Mesenchymal stem cell (in vitro differentiated cells and primary cell): ENCODE results near the gene MIF.
"Not testable (repeated sequence)": the region's sequence is repeated elsewhere in the genome, so short reads cannot be mapped to it uniquely, and the experiment has no call there.

Experiments used
- DNase-seq: peaks from one replicate; pipeline ENCODE4 v3.0.0-alpha.2; 2013
- H2AFZ ChIP-seq: one replicate; pipeline ENCODE4 v1.6.1; 2013; ENCODE audit warnings: low read depth, mild to moderate bottlenecking, control low read depth, inconsistent platforms, low read length, moderate library complexity
- H2AK5ac ChIP-seq: 2 replicates; pipeline ENCODE4 v1.6.1; 2013; ENCODE audit warnings: low read length, moderate library complexity, mild to moderate bottlenecking, inconsistent platforms; ENCODE audit not compliant: severe bottlenecking
- H2BK120ac ChIP-seq: one replicate; pipeline ENCODE4 v1.6.1; 2013; ENCODE audit warnings: low read depth, mild to moderate bottlenecking, inconsistent platforms, low read length, moderate library complexity
- H2BK12ac ChIP-seq, 2 experiments: one replicate each; pipeline ENCODE4 v1.6.1; 2013; ENCODE audit warnings: inconsistent platforms in 2 of 2, low read length in 2 of 2, mild to moderate bottlenecking in 2 of 2, moderate library complexity in 2 of 2, control low read depth in 1 of 2
- H2BK15ac ChIP-seq: one replicate; pipeline ENCODE4 v1.6.1; 2013; ENCODE audit warnings: mild to moderate bottlenecking, low read depth, inconsistent platforms; ENCODE audit not compliant: poor library complexity, severe bottlenecking
- H2BK5ac ChIP-seq: 2 replicates; pipeline ENCODE4 v1.6.1; 2013; ENCODE audit warnings: low read depth, mild to moderate bottlenecking, low read length, control low read depth, inconsistent platforms; ENCODE audit not compliant: poor library complexity, severe bottlenecking
- H3K14ac ChIP-seq, 2 experiments: one replicate each; pipeline ENCODE4 v1.6.1; 2013; ENCODE audit warnings: inconsistent platforms in 2 of 2, low read length in 2 of 2, control low read depth in 1 of 2, mild to moderate bottlenecking in 1 of 2, moderate library complexity in 1 of 2
- H3K18ac ChIP-seq, 2 experiments: one replicate each; pipeline ENCODE4 v1.6.1; 2013; ENCODE audit warnings: inconsistent platforms in 2 of 2, low read length in 2 of 2, control low read depth in 1 of 2, low read depth in 1 of 2, mild to moderate bottlenecking in 1 of 2
- H3K23ac ChIP-seq, 2 experiments: one replicate each; pipeline ENCODE4 v1.6.1; 2013; ENCODE audit warnings: inconsistent platforms in 2 of 2, low read length in 2 of 2, mild to moderate bottlenecking in 2 of 2, moderate library complexity in 2 of 2, control low read depth in 1 of 2
- H3K27ac ChIP-seq: 2 replicates; pipeline ENCODE4 v1.5.1; 2013; ENCODE audit warnings: mild to moderate bottlenecking, moderate library complexity, low read length, control low read depth, inconsistent platforms; ENCODE audit not compliant: poor library complexity, severe bottlenecking
- H3K27me3 ChIP-seq, 2 experiments: 2 replicates each; pipeline versions ENCODE4 v1.6.1 to v1.7.0; 2013; ENCODE audit warnings: low read length in 2 of 2, mild to moderate bottlenecking in 2 of 2, moderate library complexity in 2 of 2, control low read depth in 1 of 2, inconsistent platforms in 1 of 2; ENCODE audit not compliant: control insufficient read depth in 1 of 2, insufficient read depth in 1 of 2
- H3K36me3 ChIP-seq, 2 experiments: 2 replicates each; pipeline versions ENCODE4 v1.6.1 to v1.7.0; 2013; ENCODE audit warnings: low read length in 2 of 2, control low read depth in 1 of 2, inconsistent platforms in 1 of 2, low read depth in 1 of 2, mild to moderate bottlenecking in 1 of 2; ENCODE audit not compliant: insufficient read depth in 2 of 2, control insufficient read depth in 1 of 2
- H3K4ac ChIP-seq, 2 experiments: one replicate each; pipeline ENCODE4 v1.6.1; 2013; ENCODE audit warnings: inconsistent platforms in 2 of 2, low read length in 2 of 2, mild to moderate bottlenecking in 2 of 2, moderate library complexity in 2 of 2, control low read depth in 1 of 2, low read depth in 1 of 2
- H3K4me1 ChIP-seq: 2 replicates; pipeline ENCODE4 v1.6.1; 2013; ENCODE audit warnings: low read depth, low read length, control low read depth; ENCODE audit not compliant: control insufficient read depth, insufficient read depth
- H3K4me2 ChIP-seq: 2 replicates; pipeline ENCODE4 v1.6.1; 2013; ENCODE audit warnings: low read length, mild to moderate bottlenecking, inconsistent platforms; ENCODE audit not compliant: poor library complexity, severe bottlenecking
- H3K4me3 ChIP-seq, 2 experiments: 2 replicates each; pipeline versions ENCODE4 v1.5.1 to v1.7.0; 2013; ENCODE audit warnings: low read length in 2 of 2, mild to moderate bottlenecking in 2 of 2, control low read depth in 1 of 2, low read depth in 1 of 2; ENCODE audit not compliant: insufficient read depth in 1 of 2
- H3K79me1 ChIP-seq: replicated peaks from 2 replicates; pipeline ENCODE4 v1.6.1; 2013; ENCODE audit warnings: mild to moderate bottlenecking, control low read depth, low read length, inconsistent platforms; ENCODE audit not compliant: poor library complexity, severe bottlenecking
- H3K9ac ChIP-seq: 2 replicates; pipeline ENCODE4 v1.7.0; 2013; ENCODE audit warnings: mild to moderate bottlenecking, low read length, moderate library complexity
- H3K9me3 ChIP-seq: 2 replicates; pipeline ENCODE4 v1.7.0; 2013; ENCODE audit warnings: mild to moderate bottlenecking, low read length; ENCODE audit not compliant: control insufficient read depth
- H4K8ac ChIP-seq: one replicate; pipeline ENCODE4 v1.6.1; 2013; ENCODE audit warnings: inconsistent platforms, mild to moderate bottlenecking, low read length, moderate library complexity
- H4K91ac ChIP-seq: one replicate; pipeline ENCODE4 v1.6.1; 2013; ENCODE audit warnings: mild to moderate bottlenecking, low read length, inconsistent platforms
- whole genome bisulfite sequencing: methylation state at CpG from one replicate; pipeline ENCODE4 v1.1.7; 2013; ENCODE audit warnings: mixed read lengths; 5-methylcytosine and 5-hydroxymethylcytosine counted together

The MIF gene

GRCh38 chr22:23921586-23922201 lies 27.5 kb downstream of the MIF start:
- H3K36me3 ChIP-seq, H2BK120ac ChIP-seq, H3K18ac ChIP-seq, H3K27me3 ChIP-seq, H2BK15ac ChIP-seq, H3K4ac ChIP-seq, H4K8ac ChIP-seq, H3K4me3 ChIP-seq, H2AK5ac ChIP-seq, H3K9ac ChIP-seq, H3K4me2 ChIP-seq, H2AFZ ChIP-seq, H3K27ac ChIP-seq, H3K14ac ChIP-seq, H2BK5ac ChIP-seq, H3K4me1 ChIP-seq, H4K91ac ChIP-seq, H3K79me1 ChIP-seq, H2BK12ac ChIP-seq, H3K23ac ChIP-seq: not testable (repeated sequence)
- 64% methylated on average over 13 of the region's 13 CpGs for WGBS
- DNase-seq = peak; percentile 79
- peaks cover 13% of the 10 kb centered on the region for H3K9me3 ChIP-seq

DNA sequence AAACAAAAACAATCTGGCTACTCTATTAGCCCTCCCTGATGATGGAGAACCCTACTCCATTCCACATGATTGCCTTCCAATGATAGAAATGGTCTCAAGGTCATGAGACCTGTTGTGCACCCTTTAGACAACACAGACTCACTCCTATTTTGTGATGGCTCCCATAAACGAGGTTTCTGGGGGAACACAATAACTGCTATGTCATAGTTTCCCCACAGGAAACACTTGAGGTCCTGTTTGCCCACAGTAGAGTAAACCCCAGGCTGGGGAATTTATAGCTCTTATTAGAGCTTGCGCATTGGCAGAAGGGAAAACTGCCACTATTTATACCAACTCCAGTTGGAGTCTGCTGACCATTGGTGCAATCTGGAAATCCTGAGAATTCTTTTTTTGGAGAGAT lies 28.7 kb downstream of the MIF start:
- no peak for DNase-seq
- Histone ChIP-seq H2AK5ac (no peak overlapping the region), H3K4me1 (peaks cover 2% of the 10 kb centered on the region), H3K9ac (no peak overlapping the region), H3K27me3 (no peaks in the 10 kb centered on the region), H4K8ac (no peak overlapping the region), H2BK12ac (no peak overlapping the region), H3K14ac (no peak overlapping the region), H3K36me3 (peaks cover 0 to 9% of the 10 kb centered on the region in 2 experiments), H3K9me3 (peaks cover 13% of the 10 kb centered on the region), H4K91ac (no peak overlapping the region), H3K4me3 (no peak overlapping the region), H2AFZ (no peak overlapping the region), H3K4ac (no peak overlapping the region), H3K23ac (no peak overlapping the region), H2BK120ac (no peak overlapping the region), H3K27ac (no peak overlapping the region), H3K18ac (no peak overlapping the region), H3K79me1 (peaks cover 2% of the 10 kb centered on the region), H2BK5ac (no peak overlapping the region), H2BK15ac (no peak overlapping the region), H3K4me2 (no peak overlapping the region)
- 86% methylated on average over 2 of the region's 2 CpGs for WGBS

DNA sequence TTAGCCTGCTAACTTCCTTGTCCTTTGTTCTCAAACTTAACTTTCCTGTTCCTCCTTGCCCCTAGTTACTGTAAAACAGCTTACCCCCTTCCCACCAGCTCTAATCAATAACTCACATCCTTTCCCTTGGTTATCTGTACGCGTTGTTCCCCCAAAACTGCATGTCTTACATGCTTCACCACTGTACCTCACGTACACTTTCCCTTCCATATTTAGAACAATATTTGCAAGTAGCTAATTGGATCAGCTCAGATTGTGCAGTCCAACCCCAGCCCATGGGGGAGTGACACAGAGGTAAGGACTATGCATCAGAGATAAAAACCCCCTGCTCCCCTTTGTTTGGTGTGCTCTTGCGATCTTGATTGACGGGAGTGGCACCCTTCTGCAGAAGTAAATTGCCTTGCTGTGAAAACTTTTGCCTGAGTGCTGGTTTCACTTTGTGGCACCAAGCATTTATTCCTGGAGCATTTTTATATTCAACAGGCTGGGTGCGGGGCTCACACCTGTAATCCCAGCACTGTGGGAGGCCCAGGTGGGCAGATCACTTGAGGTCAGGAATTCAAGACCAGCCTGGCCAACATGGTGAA lies 30.9 kb downstream of the MIF start:
- H3K4ac ChIP-seq = no peak overlapping the region
- H4K91ac ChIP-seq = no peak overlapping the region
- no peak overlapping the region for H3K4me3 ChIP-seq
- no peak overlapping the region for H3K9ac ChIP-seq
- H3K27ac ChIP-seq = no peak overlapping the region
- H2BK5ac ChIP-seq = no peak overlapping the region
- H3K4me2 ChIP-seq = no peak overlapping the region
- H2AFZ ChIP-seq = no peak overlapping the region
- H2BK15ac ChIP-seq = no peak overlapping the region
- no peak overlapping the region for H3K18ac ChIP-seq
- no peak overlapping the region for H3K14ac ChIP-seq
- peaks cover 13% of the 10 kb centered on the region for H3K9me3 ChIP-seq
- peaks cover 0 to 9% of the 10 kb centered on the region in 2 experiments for H3K36me3 ChIP-seq
- peaks cover 4% of the 10 kb centered on the region for H3K79me1 ChIP-seq
- no peaks in the 10 kb centered on the region for H3K4me1 ChIP-seq
- no peak overlapping the region for H2BK12ac ChIP-seq
- H2AK5ac ChIP-seq = no peak overlapping the region
- H3K23ac ChIP-seq = no peak overlapping the region
- no peak overlapping the region for H4K8ac ChIP-seq
- DNase-seq = no peak
- WGBS = 94% methylated on average over 5 of the region's 6 CpGs
- H2BK120ac ChIP-seq = no peak overlapping the region
- H3K27me3 ChIP-seq = no peaks in the 10 kb centered on the region

GRCh38 chr22:23926561-23926960 lies 32.4 kb downstream of the MIF start:
- no peak overlapping the region for H2BK120ac ChIP-seq
- no peak overlapping the region for H4K91ac ChIP-seq
- no peak overlapping the region for H2AFZ ChIP-seq
- H3K4ac ChIP-seq = no peak overlapping the region
- H2BK12ac ChIP-seq = no peak overlapping the region
- H2BK15ac ChIP-seq = no peak overlapping the region
- no peaks in the 10 kb centered on the region for H3K27me3 ChIP-seq
- no peak overlapping the region for H3K4me3 ChIP-seq
- H3K18ac ChIP-seq = no peak overlapping the region
- H2AK5ac ChIP-seq = no peak overlapping the region
- no peak overlapping the region for H3K27ac ChIP-seq
- H3K79me1 ChIP-seq = peaks cover 4% of the 10 kb centered on the region
- WGBS = 77% methylated on average over 14 of the region's 14 CpGs
- no peak overlapping the region for H3K4me2 ChIP-seq
- no peak overlapping the region for H3K9ac ChIP-seq
- no peak overlapping the region for H4K8ac ChIP-seq
- H3K23ac ChIP-seq = no peak overlapping the region
- H2BK5ac ChIP-seq = no peak overlapping the region
- no peak overlapping the region for H3K14ac ChIP-seq
- H3K4me1 ChIP-seq = no peaks in the 10 kb centered on the region
- peaks cover 13% of the 10 kb centered on the region for H3K9me3 ChIP-seq
- H3K36me3 ChIP-seq = peaks cover 0 to 9% of the 10 kb centered on the region in 2 experiments
- no peak for DNase-seq
